ENCODE measurements around the gene TMEM184A. TPM values are rescaled to one million over a fixed set of nuclear protein-coding genes. Genes with fewer than 3 reads are reported as not detected.

Gene TMEM184A
- total RNA-seq, 2 donors from 2014 or later = 35.8 to 54.3 TPM

DNA sequence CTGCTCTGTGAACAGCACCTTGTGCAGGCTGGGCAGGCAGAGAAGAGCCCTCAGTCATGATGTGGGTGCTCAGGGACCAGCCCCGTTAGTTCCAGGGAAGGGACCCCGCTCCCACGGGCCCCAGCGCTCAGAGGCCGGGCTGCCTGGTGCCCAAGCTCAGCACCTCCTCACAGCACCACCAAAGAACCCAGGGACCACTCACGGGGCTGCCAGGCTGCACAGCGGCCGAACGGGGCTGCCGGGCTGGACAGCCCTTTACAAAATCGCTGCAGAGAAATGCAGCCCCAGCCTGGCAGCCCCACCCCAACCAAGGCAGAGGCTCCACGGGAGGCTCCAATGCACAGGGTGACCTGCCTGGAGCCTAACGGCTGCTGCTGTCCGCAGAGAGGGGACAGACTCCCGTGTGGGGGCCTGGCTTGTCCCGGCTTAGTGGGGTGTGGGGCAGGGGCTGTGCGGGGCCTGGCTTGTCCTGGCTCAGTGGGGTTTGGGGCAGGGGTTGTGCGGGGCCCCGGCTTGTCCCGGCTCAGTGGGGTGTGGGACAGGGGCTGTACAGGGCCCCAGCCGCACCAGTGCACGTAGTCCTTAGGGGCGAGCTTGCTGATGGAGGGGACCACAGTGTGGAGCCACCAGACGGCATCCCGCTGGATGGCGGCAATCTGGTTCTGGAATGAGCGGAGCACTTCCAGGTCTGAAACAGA, 61.0 kb downstream of the TMEM184A start:
- H3K27ac ChIP-seq = no peak overlapping the region
- H3K9me3 ChIP-seq = no peaks in the 10 kb centered on the region
- no peaks in the 10 kb centered on the region for H3K4me1 ChIP-seq
- peaks cover 9% of the 10 kb centered on the region for H3K36me3 ChIP-seq
- H3K27me3 ChIP-seq = no peaks in the 10 kb centered on the region
- no peak for DNase-seq
- intact Hi-C loops (cut with DNase I) = no loop called here
- TF ChIP-seq CTCF (IDR thresholded peaks at IDR 0.05) = no peak
- H3K4me3 ChIP-seq = no peak overlapping the region
- H3K9ac ChIP-seq (ENCODE audit: low read depth in 2 of 2, low read length in 2 of 2) = no peak overlapping the region

DNA sequence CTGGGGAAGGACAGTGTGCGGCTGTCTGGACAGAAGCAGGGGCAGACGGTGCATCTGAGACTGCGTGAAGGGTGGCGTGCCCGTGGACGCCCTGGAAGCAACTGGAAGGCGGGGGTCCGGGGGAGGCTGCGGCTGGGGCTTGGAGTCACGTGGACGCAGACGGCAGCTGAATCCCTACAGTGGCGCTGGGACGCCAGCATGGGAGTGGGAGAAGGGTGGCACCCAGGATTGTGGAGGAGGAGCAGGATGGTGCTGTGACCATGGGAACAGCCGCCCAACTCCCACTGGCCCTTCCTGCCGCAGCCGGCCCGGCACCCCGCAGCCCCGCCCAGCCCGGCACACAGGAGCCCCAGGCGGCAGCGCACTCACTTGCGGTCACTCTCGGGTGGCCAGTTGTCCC, 61.6 kb downstream of the TMEM184A start:
- no peak overlapping the region for H3K27ac ChIP-seq
- intact Hi-C loops (cut with DNase I) = no loop called here
- DNase-seq = no peak
- H3K36me3 ChIP-seq = peaks cover 13% of the 10 kb centered on the region
- H3K4me1 ChIP-seq = no peaks in the 10 kb centered on the region
- H3K9me3 ChIP-seq = no peaks in the 10 kb centered on the region
- TF ChIP-seq CTCF (IDR thresholded peaks at IDR 0.05) = no peak
- no peak overlapping the region for H3K4me3 ChIP-seq
- no peaks in the 10 kb centered on the region for H3K27me3 ChIP-seq
- H3K9ac ChIP-seq (ENCODE audit: low read depth in 2 of 2, low read length in 2 of 2) = no peak overlapping the region

- TF ChIP-seq CTCF (IDR thresholded peaks at IDR 0.05) = no peak
- intact Hi-C loops (cut with DNase I) = no loop called here
These were observed 62.4 kb downstream of the TMEM184A start for GRCh38 chr7:1493571-1493970.

GRCh38 chr7:1493129-1493528, 62.9 kb downstream of the TMEM184A start:
- no peaks in the 10 kb centered on the region for H3K4me1 ChIP-seq
- H3K27me3 ChIP-seq = no peaks in the 10 kb centered on the region
- intact Hi-C loops (cut with DNase I) = no loop called here
- peaks cover 21% of the 10 kb centered on the region for H3K36me3 ChIP-seq
- H3K9ac ChIP-seq (ENCODE audit: low read depth in 2 of 2, low read length in 2 of 2) = no peak overlapping the region
- DNase-seq = no peak
- TF ChIP-seq CTCF (IDR thresholded peaks at IDR 0.05) = no peak
- no peak overlapping the region for H3K4me3 ChIP-seq
- no peak overlapping the region for H3K27ac ChIP-seq
- no peaks in the 10 kb centered on the region for H3K9me3 ChIP-seq

More at GRCh38 chr7:1493571-1493970, 62.4 kb downstream of the TMEM184A start:
- H3K4me3 ChIP-seq = no peak overlapping the region
- no peaks in the 10 kb centered on the region for H3K27me3 ChIP-seq
- no peak for DNase-seq
- H3K9ac ChIP-seq (ENCODE audit: low read depth in 2 of 2, low read length in 2 of 2) = no peak overlapping the region
- H3K36me3 ChIP-seq = peaks cover 20% of the 10 kb centered on the region
- H3K4me1 ChIP-seq = no peaks in the 10 kb centered on the region
- no peaks in the 10 kb centered on the region for H3K9me3 ChIP-seq
- H3K27ac ChIP-seq = no peak overlapping the region

- no peaks in the 10 kb centered on the region for H3K9me3 ChIP-seq
- no peaks in the 10 kb centered on the region for H3K27me3 ChIP-seq
- no peak overlapping the region for H3K4me3 ChIP-seq
- intact Hi-C loops (cut with DNase I) = no loop called here
- TF ChIP-seq CTCF (IDR thresholded peaks at IDR 0.05) = no peak
- H3K4me1 ChIP-seq = no peaks in the 10 kb centered on the region
- H3K9ac ChIP-seq (ENCODE audit: low read depth in 2 of 2, low read length in 2 of 2) = no peak overlapping the region
- DNase-seq = no peak
- peaks cover 21% of the 10 kb centered on the region for H3K36me3 ChIP-seq
- no peak overlapping the region for H3K27ac ChIP-seq
These were observed 63.4 kb downstream of the TMEM184A start for GRCh38 chr7:1492640-1493039.

Other genes with a start within 250 kb of the TMEM184A start
- 100 to 1,000 TPM in 1 of 2 donors, 10 to 100 TPM in 1; 62.8 to 117 TPM for gene MICALL2, start 96.7 kb downstream of the TMEM184A start, total RNA-seq
- 100 to 1,000 TPM in 1 of 2 donors, 10 to 100 TPM in 1; 61.0 to 141 TPM for gene INTS1, start 51.8 kb downstream of the TMEM184A start, total RNA-seq
- 10 to 100 TPM; 30.7 to 42.4 TPM for gene MAFK, start 25.5 kb downstream of the TMEM184A start, total RNA-seq
- 10 to 100 TPM; 28.7 to 45.8 TPM for gene PSMG3, start 13.8 kb upstream of the TMEM184A start, total RNA-seq
- gene ELFN1, start 114.1 kb upstream of the TMEM184A start, total RNA-seq = under 1 TPM; 0.12 to 0.40 TPM

Data from colonic mucosa (tissue), 4 donors.